Spleen (tissue), 11 donors: ENCODE measurements around the gene MUC12. TPM values are rescaled to one million over a fixed set of nuclear protein-coding genes. Genes with fewer than 3 reads are reported as not detected.

ENCODE experiments used
- DNase-seq: peaks from one replicate; pipeline ENCODE4 v3.0.0-alpha.2; 2020
- H3K27ac ChIP-seq, 8 donors: fragments of 200-600 bp; sonication (generic) in 7 of 8; 1 replicate in 4 of 8; 2 replicates in 4 of 8; pipeline versions ENCODE4 v1.5.0 to v1.8.0; 2016 to 2021; ENCODE audit warnings: inconsistent platforms in 4 of 8, mild to moderate bottlenecking in 4 of 8, moderate library complexity in 1 of 8
- H3K27me3 ChIP-seq, 7 donors: fragments of 200-600 bp; sonication (generic) in 6 of 7; replicated peaks in 1 of 7; 1 replicate in 4 of 7; 2 replicates in 3 of 7; pipeline versions ENCODE4 v1.5.0 to v1.8.0; 2016 to 2021; ENCODE audit warnings: inconsistent platforms in 3 of 7, mild to moderate bottlenecking in 1 of 7
- H3K36me3 ChIP-seq, 6 donors: fragments of 200-600 bp; sonication (generic) in 5 of 6; 1 replicate in 4 of 6; 2 replicates in 2 of 6; pipeline versions ENCODE4 v1.5.0 to v1.8.0; 2016 to 2021; ENCODE audit warnings: inconsistent platforms in 2 of 6
- H3K4me1 ChIP-seq, 6 donors: fragments of 200-600 bp; sonication (generic) in 5 of 6; 1 replicate in 3 of 6; 2 replicates in 3 of 6; pipeline versions ENCODE4 v1.5.0 to v1.8.0; 2016 to 2021; ENCODE audit warnings: inconsistent platforms in 3 of 6
- H3K4me3 ChIP-seq, 8 donors: fragments of 200-600 bp; sonication (generic) in 7 of 8; 1 replicate in 4 of 8; 2 replicates in 4 of 8; pipeline versions ENCODE4 v1.5.0 to v1.8.0; 2016 to 2021; ENCODE audit warnings: inconsistent platforms in 4 of 8, mild to moderate bottlenecking in 4 of 8, moderate library complexity in 2 of 8
- H3K9me3 ChIP-seq, 8 donors: fragments of 200-600 bp; sonication (generic) in 7 of 8; 1 replicate in 4 of 8; 2 replicates in 4 of 8; pipeline versions ENCODE4 v1.5.0 to v1.8.0; 2016 to 2021; ENCODE audit warnings: inconsistent platforms in 4 of 8
- CTCF ChIP-seq, 11 experiments: fragments of 200-600 bp in 7 of 11; fragments of 450-650 bp in 4 of 11; sonication (generic) in 4 of 11; IDR thresholded peaks in 8 of 11; conservative IDR thresholded peaks in 3 of 11; 1 replicate in 7 of 11; 2 replicates in 4 of 11; pipeline versions ENCODE4 v1.4.0 to v1.8.0; 2016 to 2021; ENCODE audit warnings: antibody characterized with exemption in 11 of 11, inconsistent platforms in 4 of 11, mild to moderate bottlenecking in 1 of 11
- POLR2A ChIP-seq, 3 donors: fragments of 450-650 bp; IDR thresholded peaks; one replicate each; pipeline ENCODE4 v1.5.1; 2017; ENCODE audit warnings: antibody characterized with exemption in 3 of 3, mild to moderate bottlenecking in 1 of 3
- POLR2AphosphoS5 ChIP-seq, 3 donors: sonication (generic); formaldehyde crosslinking; IDR thresholded peaks; one replicate each; pipeline ENCODE4 v1.5.1; 2017; ENCODE audit warnings: antibody characterized with exemption in 3 of 3
- WGBS, 5 donors: extraction: QIAGEN DNeasy Blood & Tissue Kit in 3 of 5; methylation state at CpG; one replicate each; pipeline versions ENCODE4 v1.1.5 to v1.1.7; 2013 to 2018; 5-methylcytosine and 5-hydroxymethylcytosine counted together
- intact Hi-C: fragments of 100-400 bp; cut with DNase I; formaldehyde crosslinking; loops from one replicate; pipeline ENCODE4 v1.15.0; 2023; ENCODE audit warnings: low total_unique reads
- polyA plus RNA-seq, 3 donors: library from polyadenylated mRNA; stranded (reverse); fragments of 200-250 nt; gene quantifications; one replicate each; pipeline ENCODE4 v1.2.1, GENCODE V29; 2013
- total RNA-seq, 7 donors: library from RNA; depleted of rRNA in 3 of 7; stranded (reverse); fragments of >200 nt in 3 of 7; fragmentation: NEBNext Ultra II Directional in 4 of 7; extraction: Animal tissue kit (Norgen Biotek cat#: 25700) in 4 of 7; gene quantifications; one replicate each; pipeline versions ENCODE4 v1.1.0 to v1.2.1, GENCODE V29; 2016 to 2021
- donor health status: healthy with polysubstance abuse.
- donor health status: DM: no; HTN: no; CAD: no; lungs with moderate emphysema.
- donor health status: DM: no; HTN: no; CAD: no.
- donor health status: Bipolar disorder and iron deficiency.
- donor health status: healthy.
- donor health status: DM: no; HTN: no; CAD: no.
- donor health status: DM: yes; HTN: yes; CAD: no.

MUC12 gene
- total and polyA plus RNA-seq, 10 donors = 0.07 to 1.7 (median 0.82) TPM; not detected in 2

GRCh38 chr7:100965045-100965722, 4.2 kb upstream of the MUC12 start:
- Histone ChIP-seq H3K9me3 (no peaks in the 10 kb centered on the region), H3K4me3 (peak overlapping the region in 7 of 8 donors; percentile 26 to 64 (median 37)), H3K4me1 (peaks cover 14 to 24% (median 18%) of the 10 kb centered on the region in 6 donors), H3K36me3 (no peaks in the 10 kb centered on the region), H3K27me3 (peaks cover 19 to 96% (median 59%) of the 10 kb centered on the region in 7 donors), H3K27ac (no peak overlapping the region)
- peak in 1 of 11 experiments; percentile 1 for TF ChIP-seq CTCF (IDR thresholded peaks at IDR 0.05 in 8 of 11, conservative IDR thresholded peaks at IDR 0.05 in 3 of 11)
- TF ChIP-seq POLR2A (IDR thresholded peaks at IDR 0.05) = no peak
- DNase-seq = no peak
- intact Hi-C loops = no loop called here
- 20 to 27% (median 24%) methylated on average over 23 to 25 of the region's 25 CpGs for WGBS, 5 donors

- H3K4me3 ChIP-seq = peak overlapping the region; percentile 7 to 64 (median 34)
- no peak overlapping the region for H3K27ac ChIP-seq
- intact Hi-C loops = no loop called here
- no peaks in the 10 kb centered on the region for H3K9me3 ChIP-seq
- WGBS, 5 donors = 3 to 6% (median 4%) methylated on average over 47 to 58 of the region's 58 CpGs
- DNase-seq = peak; percentile 88
- no peaks in the 10 kb centered on the region for H3K36me3 ChIP-seq
- peaks cover 14 to 24% (median 18%) of the 10 kb centered on the region in 6 donors for H3K4me1 ChIP-seq
- peaks cover 19 to 93% (median 55%) of the 10 kb centered on the region in 7 donors for H3K27me3 ChIP-seq
- TF ChIP-seq CTCF (IDR thresholded peaks at IDR 0.05 in 8 of 11, conservative IDR thresholded peaks at IDR 0.05 in 3 of 11) (peak in 9 of 11 experiments; percentile 25 to 79 (median 70)), POLR2A (IDR thresholded peaks at IDR 0.05) (no peak), POLR2AphosphoS5 (IDR thresholded peaks at IDR 0.05) (peak in 1 of 3 donors; percentile 31)
Measured at GRCh38 chr7:100965723-100966541, 3.4 kb upstream of the MUC12 start.

GRCh38 chr7:100966542-100967291, 2.6 kb upstream of the MUC12 start:
- Histone ChIP-seq H3K4me1 (peaks cover 14 to 24% (median 18%) of the 10 kb centered on the region in 6 donors), H3K36me3 (no peaks in the 10 kb centered on the region), H3K9me3 (no peaks in the 10 kb centered on the region), H3K27me3 (peaks cover 19 to 85% (median 52%) of the 10 kb centered on the region in 7 donors), H3K27ac (no peak overlapping the region), H3K4me3 (peak overlapping the region; percentile 2 to 64 (median 34))
- TF ChIP-seq CTCF (IDR thresholded peaks at IDR 0.05 in 8 of 11, conservative IDR thresholded peaks at IDR 0.05 in 3 of 11) (no peak), POLR2A (IDR thresholded peaks at IDR 0.05) (no peak), POLR2AphosphoS5 (IDR thresholded peaks at IDR 0.05) (no peak)
- intact Hi-C loops = no loop called here
- no peak for DNase-seq
- WGBS, 5 donors = 11 to 15% (median 13%) methylated on average over 37 to 40 of the region's 40 CpGs
